H1 (cell line): ENCODE data around the gene HMCN1. TPM values are rescaled to one million over a fixed set of nuclear protein-coding genes. Genes with fewer than 3 reads are reported as not detected.

Experiments used
- CTCF ChIA-PET: fragments of 300-600 bp; sonication (Branson Sonifier 250); formaldehyde crosslinking; loops from one replicate; lab custom pipeline; 2021; ENCODE audit not compliant: partially characterized antibody; lab: Charles Lee
- POLR2A ChIA-PET: fragments of 300-600 bp; sonication (Branson Sonifier 250); formaldehyde crosslinking; loops from one replicate; lab custom pipeline; 2021; ENCODE audit warnings: inconsistent platforms; ENCODE audit not compliant: partially characterized antibody; lab: Charles Lee
- DNase-seq, 2 experiments: peaks; one replicate each; pipeline versions ENCODE4 v3.0.0 to v3.0.0-alpha.2; 2010 to 2022; ENCODE audit warnings: low spot score in 2 of 2, low read depth in 1 of 2, mixed read lengths in 1 of 2
- FAIRE-seq: peaks from 2 replicates; lab custom pipeline; 2011; peaks lifted over from hg19 to GRCh38; lab: Jason Lieb, UNC
- H2AFZ ChIP-seq: 2 replicates; pipeline ENCODE4 v1.8.1; 2012; ENCODE audit warnings: low read length, inconsistent platforms
- H2AK5ac ChIP-seq: 2 replicates; pipeline ENCODE4 v1.6.1; 2013; ENCODE audit warnings: low read depth, low read length
- H2BK120ac ChIP-seq: replicated peaks from 2 replicates; pipeline ENCODE3; 2013; ENCODE audit warnings: low read depth, low read length, inconsistent platforms
- H2BK12ac ChIP-seq: 2 replicates; pipeline ENCODE4 v1.6.1; 2013; ENCODE audit warnings: low read depth, low read length
- H2BK15ac ChIP-seq: 2 replicates; pipeline ENCODE4 v1.6.1; 2013; ENCODE audit warnings: low read length
- H2BK20ac ChIP-seq: 2 replicates; pipeline ENCODE4 v1.6.1; 2013; ENCODE audit warnings: low read length
- H2BK5ac ChIP-seq: 2 replicates; pipeline ENCODE4 v1.6.1; 2013; ENCODE audit warnings: low read depth, low read length
- H3K14ac ChIP-seq: 2 replicates; pipeline ENCODE4 v1.6.1; 2013; ENCODE audit warnings: inconsistent platforms; ENCODE audit not compliant: insufficient read length
- H3K18ac ChIP-seq: 2 replicates; pipeline ENCODE4 v1.6.1; 2013; ENCODE audit warnings: low read length; ENCODE audit errors: extremely low read depth
- H3K23ac ChIP-seq: 2 replicates; pipeline ENCODE4 v1.6.1; 2013; ENCODE audit warnings: inconsistent platforms; ENCODE audit not compliant: insufficient read length
- H3K23me2 ChIP-seq: 2 replicates; pipeline ENCODE4 v1.6.1; 2013; ENCODE audit warnings: low read depth, low read length
- H3K27ac ChIP-seq: 2 replicates; pipeline ENCODE4 v1.6.1; 2011; ENCODE audit warnings: low read depth, low read length, inconsistent platforms
- H3K27me3 ChIP-seq, 4 experiments: replicated peaks in 1 of 4; 1 replicate in 1 of 4; 2 replicates in 3 of 4; pipeline versions ENCODE4 v1.6.1 to v1.8.1; 2011 to 2013; ENCODE audit warnings: low read length in 3 of 4, mild to moderate bottlenecking in 3 of 4, inconsistent platforms in 2 of 4, mixed read lengths in 2 of 4, moderate library complexity in 1 of 4; ENCODE audit not compliant: control insufficient read depth in 3 of 4, insufficient read depth in 3 of 4; ENCODE audit errors: extremely low read depth in 1 of 4
- H3K36me3 ChIP-seq, 4 experiments: 2 replicates each; pipeline versions ENCODE4 v1.6.1 to v1.8.1; 2011 to 2013; ENCODE audit warnings: mild to moderate bottlenecking in 4 of 4, low read length in 3 of 4, moderate library complexity in 2 of 4, control low read depth in 1 of 4, inconsistent platforms in 1 of 4; ENCODE audit not compliant: insufficient read depth in 4 of 4, control insufficient read depth in 2 of 4
- H3K4ac ChIP-seq: replicated peaks from 2 replicates; pipeline ENCODE3; 2013; ENCODE audit warnings: low read length, low read depth, mixed read lengths, inconsistent platforms; ENCODE audit not compliant: insufficient read length
- H3K4me1 ChIP-seq, 4 experiments: replicated peaks in 1 of 4; 1 replicate in 1 of 4; 2 replicates in 3 of 4; pipeline versions ENCODE4 v1.6.1 to v1.8.1; 2011 to 2013; ENCODE audit warnings: low read length in 3 of 4, inconsistent platforms in 2 of 4, mixed read lengths in 1 of 4; ENCODE audit not compliant: insufficient read depth in 4 of 4, control insufficient read depth in 3 of 4
- H3K4me2 ChIP-seq, 2 experiments: 2 replicates each; pipeline versions ENCODE4 v1.6.1 to v1.8.1; 2011 to 2013; ENCODE audit warnings: low read depth in 2 of 2, low read length in 2 of 2, control low read depth in 1 of 2, inconsistent platforms in 1 of 2, mild to moderate bottlenecking in 1 of 2; ENCODE audit not compliant: insufficient read depth in 1 of 2
- H3K4me3 ChIP-seq, 4 experiments: fragments of 200-600, 300-600 bp in 1 of 4; sonication (generic), shearing (Covaris generic), sonication (Bioruptor Twin) in 1 of 4; 2 replicates each; pipeline versions ENCODE4 v1.5.1 to v1.8.1; 2011 to 2016; ENCODE audit warnings: low read length in 4 of 4, low read depth in 3 of 4, control low read depth in 2 of 4, inconsistent platforms in 2 of 4, mild to moderate bottlenecking in 2 of 4, mixed read lengths in 1 of 4, moderate library complexity in 1 of 4; ENCODE audit not compliant: insufficient read depth in 2 of 4; ENCODE audit errors: extremely low read depth in 1 of 4
- H3K56ac ChIP-seq: replicated peaks from 2 replicates; pipeline ENCODE3; 2013; ENCODE audit warnings: low read depth, mild to moderate bottlenecking, mixed read lengths, low read length, inconsistent platforms; ENCODE audit not compliant: insufficient read length
- H3K79me1 ChIP-seq: 2 replicates; pipeline ENCODE4 v1.6.1; 2013; ENCODE audit warnings: low read depth, low read length, control low read depth
- H3K79me2 ChIP-seq, 2 experiments: 2 replicates each; pipeline versions ENCODE4 v1.6.1 to v1.8.1; 2012 to 2013; ENCODE audit warnings: low read length in 2 of 2, mild to moderate bottlenecking in 2 of 2, inconsistent platforms in 1 of 2; ENCODE audit not compliant: insufficient read depth in 2 of 2, control insufficient read depth in 1 of 2
- H3K9ac ChIP-seq, 4 experiments: replicated peaks in 1 of 4; 1 replicate in 1 of 4; 2 replicates in 3 of 4; pipeline versions ENCODE4 v1.6.1 to v1.8.1; 2011 to 2013; ENCODE audit warnings: low read depth in 3 of 4, low read length in 3 of 4, control low read depth in 2 of 4, mild to moderate bottlenecking in 2 of 4, moderate library complexity in 2 of 4, inconsistent platforms in 1 of 4; ENCODE audit errors: extremely low read depth in 1 of 4
- H3K9me3 ChIP-seq, 2 experiments: 2 replicates each; pipeline versions ENCODE4 v1.6.1 to v1.8.1; 2012 to 2013; ENCODE audit warnings: mild to moderate bottlenecking in 2 of 2, moderate library complexity in 2 of 2, control low read depth in 1 of 2, inconsistent platforms in 1 of 2, low read depth in 1 of 2, low read length in 1 of 2, mixed read lengths in 1 of 2; ENCODE audit not compliant: insufficient read depth in 2 of 2
- H4K20me1 ChIP-seq, 2 experiments: replicated peaks in 1 of 2; 2 replicates each; pipeline versions ENCODE3 to v1.8.1; 2011 to 2013; ENCODE audit warnings: inconsistent platforms in 2 of 2, low read length in 2 of 2, mild to moderate bottlenecking in 1 of 2; ENCODE audit not compliant: insufficient read depth in 2 of 2, control insufficient read depth in 1 of 2
- H4K5ac ChIP-seq: 2 replicates; pipeline ENCODE4 v1.6.1; 2013; ENCODE audit warnings: low read length, low read depth, mixed read lengths, inconsistent platforms; ENCODE audit not compliant: insufficient read length
- H4K8ac ChIP-seq: 2 replicates; pipeline ENCODE4 v1.8.0; 2013; ENCODE audit warnings: mild to moderate bottlenecking, moderate library complexity, low read length, inconsistent platforms; ENCODE audit not compliant: insufficient read depth; ENCODE audit errors: extremely low read depth
- H4K91ac ChIP-seq: replicated peaks from 2 replicates; pipeline ENCODE3; 2013; ENCODE audit warnings: low read length, mixed read lengths, inconsistent platforms; ENCODE audit not compliant: insufficient read length
- CBX8 ChIP-seq: fragments of 300-800, 300-1000 bp; sonication (generic); IDR thresholded peaks from 2 replicates; pipeline ENCODE4 v1.7.1; 2016; ENCODE audit warnings: low read depth, low read length, borderline replicate concordance
- CHD2 ChIP-seq: IDR thresholded peaks from 2 replicates; pipeline ENCODE4 v1.6.1; 2012; ENCODE audit warnings: low read length, improper control_type of control experiment
- CREB1 ChIP-seq: IDR thresholded peaks from 2 replicates; pipeline ENCODE4 v1.6.1; 2012; ENCODE audit warnings: inconsistent platforms
- EGR1 ChIP-seq: IDR thresholded peaks from 2 replicates; pipeline ENCODE4 v1.6.1; 2011; ENCODE audit warnings: low read depth, low read length, borderline replicate concordance
- JUND ChIP-seq: IDR thresholded peaks from 2 replicates; pipeline ENCODE4 v1.6.1; 2011; ENCODE audit warnings: mild to moderate bottlenecking, improper control_type of control experiment, low read length
- KDM4A ChIP-seq: IDR thresholded peaks from one replicate; pipeline ENCODE4 v1.7.1; 2012; ENCODE audit warnings: low read depth, mild to moderate bottlenecking, moderate library complexity, low read length, inconsistent platforms; ENCODE audit not compliant: severe bottlenecking
- MAFK ChIP-seq: IDR thresholded peaks from 2 replicates; pipeline ENCODE4 v1.6.1; 2012; ENCODE audit warnings: low read depth, mild to moderate bottlenecking, improper control_type of control experiment, low read length
- NANOG ChIP-seq: IDR thresholded peaks from 2 replicates; pipeline ENCODE4 v1.6.1; 2011; ENCODE audit warnings: low read length, low read depth, mild to moderate bottlenecking, inconsistent platforms; ENCODE audit not compliant: insufficient read depth, poor library complexity, severe bottlenecking
- RBBP5 ChIP-seq: IDR thresholded peaks from 2 replicates; pipeline ENCODE4 v1.7.1; 2012; ENCODE audit warnings: low read depth, mild to moderate bottlenecking, inconsistent platforms, low read length, moderate library complexity, borderline replicate concordance
- SIRT6 ChIP-seq: IDR thresholded peaks from one replicate; pipeline ENCODE4 v1.7.1; 2012; ENCODE audit warnings: low read length, inconsistent platforms
- SP1 ChIP-seq: IDR thresholded peaks from 2 replicates; pipeline ENCODE4 v1.6.1; 2011; ENCODE audit warnings: low read depth, low read length
- YY1 ChIP-seq: IDR thresholded peaks from 2 replicates; pipeline ENCODE4 v1.6.1; 2011; ENCODE audit warnings: low read depth, mild to moderate bottlenecking, low read length
- WGBS, 2 experiments: shearing (Covaris generic) in 1 of 2; methylation state at CpG; one replicate each; pipeline versions ENCODE4 v1.1.6 to v1.1.7; 2013 to 2015; ENCODE audit warnings: low lambda C conversion rate in 2 of 2, mixed read lengths in 2 of 2, inconsistent platforms in 1 of 2, low coverage in 1 of 2, missing lambda C conversion rate in 1 of 2; ENCODE audit not compliant: insufficient replicate concordance in 2 of 2, insufficient coverage in 1 of 2, insufficient read length in 1 of 2; ENCODE audit errors: extremely low coverage in 1 of 2, missing lambda C conversion rate in 1 of 2; 5-methylcytosine and 5-hydroxymethylcytosine counted together
- polyA plus RNA-seq, 7 experiments: library from polyadenylated mRNA; depleted of rRNA in 3 of 7; stranded (reverse) in 5 of 7; unstranded in 2 of 7; fragments of >200 nt in 5 of 7; fragments of 200-250 nt in 2 of 7; gene quantifications; 1 replicate in 5 of 7; 2 replicates in 1 of 7; 4 replicates in 1 of 7; pipeline versions ENCODE4 v1.2.1 to v1.2.3, GENCODE V29; 2011 to 2013; ENCODE audit warnings: missing spikeins in 2 of 7, mixed read lengths in 2 of 7
- total RNA-seq: library from RNA; stranded (reverse); fragmentation: NEBNext Ultra II Directional; extraction: Animal tissue kit (Norgen Biotek cat#: 25700); gene quantifications from 2 replicates; pipeline ENCODE4 v1.2.1, GENCODE V29; 2021

HMCN1 gene
- total and polyA plus RNA-seq, 2 of the 8 experiments (the other 6 are each of a cell fraction or from before 2014, with no cell fraction given), result 13.8 to 14.6 TPM

- Histone ChIP-seq H3K79me2 (no peaks in the 10 kb centered on the region; a peak in 1 of 4 replicates), H3K23ac (no peak overlapping the region), H3K14ac (no peak overlapping the region), H3K4me1 (peaks cover 0 to 6% (median 2%) of the 10 kb centered on the region in 4 experiments; a peak in 5 of 7 replicates), H4K8ac (no peak overlapping the region), H3K18ac (no peak overlapping the region), H3K79me1 (no peaks in the 10 kb centered on the region), H2BK120ac (no peak overlapping the region), H2AFZ (no peak overlapping the region), H2BK20ac (no peak overlapping the region), H2BK5ac (no peak overlapping the region), H4K91ac (no peak overlapping the region), H3K27me3 (no peaks in the 10 kb centered on the region), H4K5ac (no peak overlapping the region), H3K36me3 (no peaks in the 10 kb centered on the region), H2BK12ac (no peak overlapping the region), H3K23me2 (no peaks in the 10 kb centered on the region), H3K9ac (no peak overlapping the region), H2BK15ac (no peak overlapping the region), H3K9me3 (0 out of 4 replicates have a peak, but pooled peaks cover 0 to 5% of the 10 kb centered on the region in 2 experiments), H3K4me2 (no peak overlapping the region), H2AK5ac (no peak overlapping the region), H3K56ac (no peak overlapping the region), H3K27ac (no peak overlapping the region), H3K4ac (no peak overlapping the region), H4K20me1 (no peaks in the 10 kb centered on the region), H3K4me3 (no peak overlapping the region)
- FAIRE-seq (no peak), DNase-seq (no peak)
- ChIA-PET CTCF (no interaction called here), POLR2A (no interaction called here)
- WGBS, 2 experiments, result 86% methylated on average over 2 of the region's 2 CpGs; no CpG with 5 or more reads in 1 of the 2 experiments
- TF ChIP-seq KDM4A (no peak), CREB1 (no peak), RBBP5 (no peak), NANOG (no peak), SIRT6 (no peak), SP1 (no peak), CBX8 (no peak), JUND (no peak), EGR1 (no peak), MAFK (no peak), YY1 (no peak), CHD2 (no peak)
Observed at GRCh38 chr1:185739967-185740366, 5.8 kb downstream of the HMCN1 start.
